Measurements from ENCODE around the gene SLAMF8. TPM values are rescaled to one million over a fixed set of nuclear protein-coding genes. Genes with fewer than 3 reads are reported as not detected.
A peak's percentile ranks its signal among the peaks of the same experiment; 100 is the strongest.

The SLAMF8 gene
- total and polyA plus RNA-seq, 2 donors (not counting 1 experiment from before 2014, with no cell fraction given): 0.54 TPM; not detected in 1

GRCh38 chr1:159835356-159835755 is 8.7 kb downstream of the SLAMF8 start:
- ChIA-PET CTCF (interaction anchor here (1.6 kb wide), 2 partner anchors 55 to 171 kb away, joined by 9 to 14 read pairs; no protein-coding TSS in a partner anchor), POLR2A (no interaction called here)
- Histone ChIP-seq H3K27me3 (replicated peaks in 1 of 4; ENCODE audit: control extremely low read depth in 1 of 4, control insufficient read depth in 3 of 4, insufficient read depth in 4 of 4, low read length in 3 of 4) (peaks cover 0 to 2% (median 0%) of the 10 kb centered on the region in 4 experiments), H4K20me1 (ENCODE audit: control insufficient read depth, insufficient read depth, low read length, poor library complexity, severe bottlenecking) (no peaks in the 10 kb centered on the region), H3K27ac (ENCODE audit: low read length in 2 of 2) (no peak overlapping the region), H3K9ac (ENCODE audit: low read length) (no peak overlapping the region), H3K36me3 (replicated peaks in 1 of 2; ENCODE audit: control extremely low read depth in 1 of 2, control insufficient read depth in 1 of 2, extremely low read depth in 1 of 2, insufficient read depth in 2 of 2, low read length in 1 of 2) (no peaks in the 10 kb centered on the region), H3K79me2 (ENCODE audit: control insufficient read depth, insufficient read depth, low read length) (no peaks in the 10 kb centered on the region), H3K9me3 (ENCODE audit: control extremely low read depth in 1 of 3, control insufficient read depth in 2 of 3, insufficient read depth in 1 of 3, low read length in 2 of 3) (no peaks in the 10 kb centered on the region), H2AFZ (ENCODE audit: insufficient read depth, low read depth, low read length, poor library complexity, severe bottlenecking) (no peak overlapping the region), H3K4me3 (ENCODE audit: control extremely low read depth in 1 of 5, extremely low read depth in 1 of 5, insufficient read depth in 1 of 5, low read depth in 2 of 5, low read length in 4 of 5) (no peak overlapping the region), H3K4me2 (replicated peaks; ENCODE audit: low read depth, low read length, poor library complexity, severe bottlenecking) (no peak overlapping the region), H3K4me1 (ENCODE audit: control insufficient read depth in 2 of 2, insufficient read depth in 2 of 2, low read length in 2 of 2) (no peaks in the 10 kb centered on the region)
- no peak overlapping the region for H3K27ac Mint-ChIP-seq
- intact Hi-C loops (cut with micrococcal nuclease): no loop called here
- ATAC-seq (ENCODE audit: low read depth) (no peak), DNase-seq (no peak)
- H3K4me3 Mint-ChIP-seq: no peak overlapping the region
- H3K4me1 Mint-ChIP-seq: peaks cover 4% of the 10 kb centered on the region
- 38% methylated on average over 3 of the region's 3 CpGs for WGBS (ENCODE audit: insufficient coverage)
- TF ChIP-seq EZH2 (IDR thresholded peaks at IDR 0.05; ENCODE audit: borderline replicate concordance, insufficient read depth, low read depth, low read length, poor library complexity, severe bottlenecking): no peak
- no peak for TF ChIP-seq CTCF (IDR thresholded peaks at IDR 0.05)
- no peaks in the 10 kb centered on the region for H3K27me3 Mint-ChIP-seq
- H3K9me3 Mint-ChIP-seq (ENCODE audit: insufficient read depth): no peaks in the 10 kb centered on the region

- WGBS (ENCODE audit: insufficient coverage): 100% methylated on average over 4 of the region's 8 CpGs
- Histone ChIP-seq H3K4me1 (ENCODE audit: control insufficient read depth in 2 of 2, insufficient read depth in 2 of 2, low read length in 2 of 2) (no peaks in the 10 kb centered on the region), H3K36me3 (replicated peaks in 1 of 2; ENCODE audit: control extremely low read depth in 1 of 2, control insufficient read depth in 1 of 2, extremely low read depth in 1 of 2, insufficient read depth in 2 of 2, low read length in 1 of 2) (no peaks in the 10 kb centered on the region), H3K4me3 (ENCODE audit: control extremely low read depth in 1 of 5, extremely low read depth in 1 of 5, insufficient read depth in 1 of 5, low read depth in 2 of 5, low read length in 4 of 5) (no peak overlapping the region), H2AFZ (ENCODE audit: insufficient read depth, low read depth, low read length, poor library complexity, severe bottlenecking) (no peak overlapping the region), H3K27me3 (replicated peaks in 1 of 4; ENCODE audit: control extremely low read depth in 1 of 4, control insufficient read depth in 3 of 4, insufficient read depth in 4 of 4, low read length in 3 of 4) (peaks cover 0 to 2% (median 0%) of the 10 kb centered on the region in 4 experiments), H3K9me3 (ENCODE audit: control extremely low read depth in 1 of 3, control insufficient read depth in 2 of 3, insufficient read depth in 1 of 3, low read length in 2 of 3) (no peaks in the 10 kb centered on the region), H3K9ac (ENCODE audit: low read length) (no peak overlapping the region), H3K79me2 (ENCODE audit: control insufficient read depth, insufficient read depth, low read length) (no peaks in the 10 kb centered on the region), H3K27ac (ENCODE audit: low read length in 2 of 2) (no peak overlapping the region), H3K4me2 (replicated peaks; ENCODE audit: low read depth, low read length, poor library complexity, severe bottlenecking) (no peak overlapping the region), H4K20me1 (ENCODE audit: control insufficient read depth, insufficient read depth, low read length, poor library complexity, severe bottlenecking) (no peaks in the 10 kb centered on the region)
- no peaks in the 10 kb centered on the region for H3K27me3 Mint-ChIP-seq
- DNase-seq (peak; percentile 31), ATAC-seq (ENCODE audit: low read depth) (no peak)
- H3K4me1 Mint-ChIP-seq: peaks cover 4% of the 10 kb centered on the region
- intact Hi-C loops (cut with micrococcal nuclease): no loop called here
- CTCF ChIA-PET: interaction anchor here (1.0 to 1.6 kb wide), 4 partner anchors 55 to 171 kb away, joined by 3 to 14 read pairs (median 8); partner anchors contain the start of gene IGSF9
- H3K4me3 Mint-ChIP-seq: no peak overlapping the region
- no peak for TF ChIP-seq CTCF (IDR thresholded peaks at IDR 0.05)
- no peak for TF ChIP-seq EZH2 (IDR thresholded peaks at IDR 0.05; ENCODE audit: borderline replicate concordance, insufficient read depth, low read depth, low read length, poor library complexity, severe bottlenecking)
- H3K9me3 Mint-ChIP-seq (ENCODE audit: insufficient read depth): no peaks in the 10 kb centered on the region
- POLR2A ChIA-PET: interaction anchor here (0.6 kb wide), 1 partner anchor 242 kb away, joined by 7 read pairs; no protein-coding TSS in a partner anchor
- no peak overlapping the region for H3K27ac Mint-ChIP-seq
Observed at GRCh38 chr1:159835862-159836525, 9.3 kb downstream of the SLAMF8 start.
